ENCODE results near the gene RASEF. TPM values are rescaled to one million over a fixed set of nuclear protein-coding genes. Genes with fewer than 3 reads are reported as not detected.

Gene RASEF
- total and polyA plus RNA-seq, 2 donors (not counting 1 experiment from before 2014, with no cell fraction given) = not detected

GRCh38 chr9:82968388-82968787 is 94.6 kb downstream of the RASEF start:
- TF ChIP-seq EZH2 (IDR thresholded peaks at IDR 0.05; ENCODE audit: borderline replicate concordance, insufficient read depth, low read depth, low read length, poor library complexity, severe bottlenecking) = no peak
- TF ChIP-seq CTCF (IDR thresholded peaks at IDR 0.05) = no peak
- H3K36me3 ChIP-seq (replicated peaks in 1 of 2; ENCODE audit: control extremely low read depth in 1 of 2, control insufficient read depth in 1 of 2, extremely low read depth in 1 of 2, insufficient read depth in 2 of 2, low read length in 1 of 2) = no peaks in the 10 kb centered on the region
- H3K4me1 ChIP-seq (ENCODE audit: control insufficient read depth in 2 of 2, insufficient read depth in 2 of 2, low read length in 2 of 2) = no peaks in the 10 kb centered on the region
- no peak overlapping the region for H3K27ac Mint-ChIP-seq
- H2AFZ ChIP-seq (ENCODE audit: insufficient read depth, low read depth, low read length, poor library complexity, severe bottlenecking) = no peak overlapping the region
- H3K9me3 Mint-ChIP-seq (ENCODE audit: insufficient read depth) = no peaks in the 10 kb centered on the region
- H3K27me3 Mint-ChIP-seq = no peaks in the 10 kb centered on the region
- H3K9me3 ChIP-seq (ENCODE audit: control extremely low read depth in 1 of 3, control insufficient read depth in 2 of 3, insufficient read depth in 1 of 3, low read length in 2 of 3) = no peaks in the 10 kb centered on the region
- ChIA-PET POLR2A (no interaction called here), CTCF (no interaction called here)
- ATAC-seq (ENCODE audit: low read depth) = no peak
- 95% methylated on average over 2 of the region's 3 CpGs for WGBS (ENCODE audit: insufficient coverage)
- H3K4me2 ChIP-seq (replicated peaks; ENCODE audit: low read depth, low read length, poor library complexity, severe bottlenecking) = no peak overlapping the region
- no peak overlapping the region for H3K27ac ChIP-seq (ENCODE audit: low read length in 2 of 2)
- no peak overlapping the region for H3K4me3 ChIP-seq (ENCODE audit: control extremely low read depth in 1 of 5, extremely low read depth in 1 of 5, insufficient read depth in 1 of 5, low read depth in 2 of 5, low read length in 4 of 5)
- no peak for DNase-seq
- H3K4me3 Mint-ChIP-seq = no peak overlapping the region
- no peaks in the 10 kb centered on the region for H3K27me3 ChIP-seq (replicated peaks in 1 of 4; ENCODE audit: control extremely low read depth in 1 of 4, control insufficient read depth in 3 of 4, insufficient read depth in 4 of 4, low read length in 3 of 4)
- no peaks in the 10 kb centered on the region for H3K4me1 Mint-ChIP-seq
- H3K9ac ChIP-seq (ENCODE audit: low read length) = no peak overlapping the region
- no peaks in the 10 kb centered on the region for H3K79me2 ChIP-seq (ENCODE audit: control insufficient read depth, insufficient read depth, low read length)
- no peaks in the 10 kb centered on the region for H4K20me1 ChIP-seq (ENCODE audit: control insufficient read depth, insufficient read depth, low read length, poor library complexity, severe bottlenecking)
- intact Hi-C loops (cut with micrococcal nuclease) = no loop called here

GRCh38 chr9:82961504-82962125 is 101.3 kb downstream of the RASEF start:
- H3K4me1 Mint-ChIP-seq = no peaks in the 10 kb centered on the region
- peak; percentile 72 for TF ChIP-seq CTCF (IDR thresholded peaks at IDR 0.05)
- TF ChIP-seq EZH2 (IDR thresholded peaks at IDR 0.05; ENCODE audit: borderline replicate concordance, insufficient read depth, low read depth, low read length, poor library complexity, severe bottlenecking) = no peak
- ChIA-PET POLR2A (no interaction called here), CTCF (interaction anchor here (1.2 kb wide), 1 partner anchor 14 kb away, joined by 3 read pairs; no protein-coding TSS in a partner anchor)
- Histone ChIP-seq H3K9me3 (ENCODE audit: control extremely low read depth in 1 of 3, control insufficient read depth in 2 of 3, insufficient read depth in 1 of 3, low read length in 2 of 3) (no peaks in the 10 kb centered on the region), H3K36me3 (replicated peaks in 1 of 2; ENCODE audit: control extremely low read depth in 1 of 2, control insufficient read depth in 1 of 2, extremely low read depth in 1 of 2, insufficient read depth in 2 of 2, low read length in 1 of 2) (no peaks in the 10 kb centered on the region), H3K4me2 (replicated peaks; ENCODE audit: low read depth, low read length, poor library complexity, severe bottlenecking) (no peak overlapping the region), H3K79me2 (ENCODE audit: control insufficient read depth, insufficient read depth, low read length) (no peaks in the 10 kb centered on the region), H3K9ac (ENCODE audit: low read length) (no peak overlapping the region), H2AFZ (ENCODE audit: insufficient read depth, low read depth, low read length, poor library complexity, severe bottlenecking) (no peak overlapping the region), H4K20me1 (ENCODE audit: control insufficient read depth, insufficient read depth, low read length, poor library complexity, severe bottlenecking) (no peaks in the 10 kb centered on the region), H3K4me1 (ENCODE audit: control insufficient read depth in 2 of 2, insufficient read depth in 2 of 2, low read length in 2 of 2) (no peaks in the 10 kb centered on the region), H3K27ac (ENCODE audit: low read length in 2 of 2) (no peak overlapping the region), H3K27me3 (replicated peaks in 1 of 4; ENCODE audit: control extremely low read depth in 1 of 4, control insufficient read depth in 3 of 4, insufficient read depth in 4 of 4, low read length in 3 of 4) (no peaks in the 10 kb centered on the region), H3K4me3 (ENCODE audit: control extremely low read depth in 1 of 5, extremely low read depth in 1 of 5, insufficient read depth in 1 of 5, low read depth in 2 of 5, low read length in 4 of 5) (no peak overlapping the region)
- ATAC-seq (ENCODE audit: low read depth) = peak; percentile 60
- DNase-seq = peak; percentile 62
- WGBS (ENCODE audit: insufficient coverage) = 45% methylated on average over 4 of the region's 7 CpGs
- intact Hi-C loops (cut with micrococcal nuclease) = no loop called here
- no peak overlapping the region for H3K27ac Mint-ChIP-seq
- no peaks in the 10 kb centered on the region for H3K27me3 Mint-ChIP-seq
- no peak overlapping the region for H3K4me3 Mint-ChIP-seq
- H3K9me3 Mint-ChIP-seq (ENCODE audit: insufficient read depth) = no peaks in the 10 kb centered on the region
